NCI-H446 treated with DMSO at 0.1 percent for 48 hours (cell line): Measurements from ENCODE around the gene ENOX2.
"Not testable (repeated sequence)": the region's sequence is repeated elsewhere in the genome, so short reads cannot be mapped to it uniquely, and the experiment has no call there.

ENCODE experiments used
- DNase-seq: peaks from one replicate; lab custom pipeline; 2025; lab: John Stamatoyannopoulos, UW

ENOX2 gene

DNA sequence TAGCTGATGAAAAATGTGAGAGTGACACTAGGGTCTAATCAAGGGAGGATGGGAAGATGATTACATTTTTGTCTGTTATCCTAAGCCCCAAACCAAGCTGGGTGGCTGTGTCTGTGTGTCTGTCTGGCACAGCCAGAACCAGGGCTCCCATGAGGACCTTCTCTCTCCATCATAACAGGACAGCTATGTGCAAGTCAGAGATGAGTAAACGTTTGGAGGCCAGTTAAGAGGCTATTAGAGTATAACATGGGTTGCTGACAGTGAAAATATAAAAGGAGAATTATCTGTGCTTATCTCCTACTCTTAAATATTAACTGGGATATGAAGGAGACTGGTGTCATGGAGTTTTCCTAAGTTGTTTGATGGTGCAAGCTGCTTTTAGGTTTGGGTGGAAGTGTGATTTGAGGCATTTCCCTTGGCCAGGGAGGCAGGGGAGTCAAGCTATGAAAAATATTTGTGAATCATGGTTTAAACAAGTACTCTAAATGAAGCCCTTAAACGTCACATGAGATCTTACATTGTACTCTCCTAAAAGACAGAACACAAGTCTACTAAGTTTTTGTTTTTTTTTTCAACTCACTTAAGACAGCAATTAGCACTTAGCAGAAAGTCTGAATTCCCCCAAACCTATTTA, 156.2 kb downstream of the ENOX2 start:
- no peak for DNase-seq

DNA sequence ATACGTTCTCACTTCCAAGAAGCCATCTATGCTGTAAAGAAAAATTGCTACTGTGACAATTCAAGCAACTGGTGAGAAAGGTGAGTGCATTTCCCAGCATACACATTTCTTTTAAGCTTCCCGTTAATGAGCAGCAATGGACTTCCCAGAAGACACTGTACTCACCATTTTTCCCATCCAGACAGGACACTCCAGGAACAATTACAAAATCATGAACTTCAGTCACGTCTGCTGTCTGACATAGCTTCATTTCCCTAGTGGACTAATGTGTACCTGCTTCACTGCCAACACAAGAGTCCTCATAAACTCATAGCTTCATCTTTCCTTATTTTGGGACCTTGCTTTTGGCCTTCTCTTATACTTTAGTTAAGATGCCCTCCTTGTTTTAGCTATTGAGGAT, 156.9 kb downstream of the ENOX2 start:
- no peak for DNase-seq

DNA sequence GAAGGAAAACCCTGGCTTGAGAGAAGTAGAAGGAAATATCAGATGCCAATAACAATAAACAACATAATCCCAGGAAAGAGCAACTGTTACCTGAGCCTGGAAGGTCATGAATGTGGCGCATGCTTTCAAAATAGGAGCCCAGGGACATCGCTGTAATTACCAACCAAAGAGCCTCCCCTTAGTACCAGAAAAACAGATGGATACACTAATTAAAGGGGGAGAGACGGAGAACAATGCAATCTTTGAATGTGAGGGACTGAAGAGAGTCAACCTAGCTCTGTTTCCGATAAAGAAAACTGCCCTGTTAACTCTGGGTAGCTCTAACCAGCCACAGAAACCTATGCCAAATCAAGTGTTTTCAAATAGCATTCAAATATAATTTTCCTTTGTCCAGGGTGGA, 161.4 kb downstream of the ENOX2 start:
- no peak for DNase-seq

DNA sequence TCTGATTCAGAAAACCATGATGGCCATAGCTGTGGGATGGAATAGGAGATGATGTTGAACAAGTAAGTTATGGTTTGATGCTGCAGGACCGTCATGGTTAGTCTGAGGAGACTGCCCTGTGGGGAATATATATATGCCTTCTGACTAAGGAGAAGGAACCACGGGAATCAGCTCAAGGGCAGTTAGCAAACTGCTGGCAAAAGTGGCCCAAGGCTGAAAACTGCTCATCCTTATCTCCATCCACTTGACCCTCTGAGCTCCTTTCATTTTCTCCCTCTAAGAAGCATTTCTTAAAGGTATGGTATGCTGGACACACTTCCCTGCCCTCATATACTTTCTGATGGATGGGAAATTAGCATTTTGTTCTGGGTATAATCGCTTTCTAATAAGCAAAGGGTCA, 161.9 kb downstream of the ENOX2 start:
- DNase-seq = no peak

- DNase-seq = no peak
Observed at GRCh38 chrX:130738638-130739195, 164.3 kb downstream of the ENOX2 start.

DNA sequence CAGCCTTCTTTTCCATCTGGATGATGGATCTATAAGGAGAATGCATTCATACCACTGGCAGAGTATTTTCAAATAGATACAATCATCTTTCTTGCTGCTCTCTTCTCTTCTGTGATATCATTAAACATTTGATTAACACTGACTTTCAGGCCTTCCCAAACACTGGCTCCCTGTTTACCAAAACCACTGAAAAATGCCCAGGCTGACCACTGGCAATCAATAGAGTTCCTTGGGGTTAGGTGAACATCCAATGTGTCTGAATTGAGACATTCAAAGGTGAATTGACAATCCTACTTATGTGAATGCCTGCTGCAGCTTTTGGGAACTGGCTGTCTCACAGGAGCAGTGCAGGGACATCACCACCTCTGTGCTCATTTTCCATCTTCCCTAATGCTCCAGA, 168.3 kb downstream of the ENOX2 start:
- no peak for DNase-seq

DNA sequence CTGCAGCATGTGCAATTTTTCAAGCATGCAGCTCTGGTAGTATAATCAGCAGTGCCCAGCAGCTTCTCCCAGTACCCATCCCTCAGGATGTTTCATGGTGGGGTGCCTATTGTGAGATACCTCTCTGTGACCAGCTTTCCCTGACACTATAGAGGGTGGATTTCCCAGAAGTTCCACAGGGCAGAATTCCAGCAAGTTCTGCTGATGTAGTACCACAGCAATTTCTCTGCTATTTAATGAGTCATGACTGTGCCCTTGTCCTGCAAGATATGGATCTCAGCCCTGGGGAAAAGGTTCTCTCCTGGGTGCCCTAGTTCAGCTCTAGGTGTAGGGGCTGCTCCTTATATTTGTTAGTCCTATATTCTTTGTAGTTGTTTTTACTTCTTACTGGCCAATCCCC, 174.8 kb downstream of the ENOX2 start:
- no peak for DNase-seq

- no peak for DNase-seq
Observed at GRCh38 chrX:130726661-130727060, 176.3 kb downstream of the ENOX2 start.

DNA sequence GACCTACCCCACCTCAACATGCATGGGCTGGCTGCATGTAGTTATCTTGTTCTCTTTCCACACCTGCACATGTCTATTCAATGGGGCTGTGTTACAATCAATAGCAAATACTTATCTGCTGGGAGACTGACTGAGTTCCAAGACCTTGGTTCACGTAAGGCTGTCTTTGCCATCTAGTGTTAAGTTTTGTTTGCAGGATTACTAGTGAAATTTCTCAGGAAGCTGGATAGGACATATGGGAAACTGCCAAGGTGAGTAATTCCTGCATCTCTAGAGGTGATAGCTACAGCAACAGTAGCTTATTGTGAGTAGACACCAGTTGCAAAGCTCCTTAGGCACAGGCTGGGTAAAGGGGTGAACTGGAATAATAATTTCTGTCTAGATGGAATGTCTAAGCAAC, 177.5 kb downstream of the ENOX2 start:
- no peak for DNase-seq

DNA sequence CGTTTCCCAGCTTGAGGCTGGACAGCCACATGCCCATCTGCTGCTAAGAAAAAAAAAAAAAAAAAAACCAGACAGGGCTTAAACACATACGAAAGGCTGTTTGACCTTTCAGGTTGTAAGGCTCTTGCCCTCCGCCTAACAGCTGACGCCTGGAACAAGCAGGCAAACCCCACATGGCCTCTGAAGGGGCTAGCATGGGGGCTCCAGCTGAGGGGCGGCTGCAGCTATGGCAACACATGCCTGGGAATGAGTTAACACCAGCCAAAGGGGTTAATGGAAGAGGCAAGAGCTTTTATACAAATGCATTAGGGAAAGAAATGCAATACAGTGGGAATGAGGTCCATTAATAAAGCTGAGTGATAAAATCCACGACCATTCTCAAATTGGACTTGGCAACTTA, 183.6 kb downstream of the ENOX2 start:
- DNase-seq = no peak

- no peak for DNase-seq
Observed at GRCh38 chrX:130718137-130718536, 184.9 kb downstream of the ENOX2 start.

GRCh38 chrX:130716781-130717413, 186.1 kb downstream of the ENOX2 start:
- DNase-seq = peak; percentile 95

- peak; percentile 67 for DNase-seq
Observed at GRCh38 chrX:130716346-130716745, 186.7 kb downstream of the ENOX2 start.

GRCh38 chrX:130715299-130715698, 187.7 kb downstream of the ENOX2 start:
- no peak for DNase-seq

- DNase-seq = no peak
Observed at GRCh38 chrX:130714665-130715064, 188.3 kb downstream of the ENOX2 start.

GRCh38 chrX:130714135-130714534, 188.9 kb downstream of the ENOX2 start:
- DNase-seq = no peak

GRCh38 chrX:130709178-130709577, 193.8 kb downstream of the ENOX2 start:
- DNase-seq = not testable (repeated sequence)

- no peak for DNase-seq
Observed at GRCh38 chrX:130705591-130705990, 197.4 kb downstream of the ENOX2 start.

DNA sequence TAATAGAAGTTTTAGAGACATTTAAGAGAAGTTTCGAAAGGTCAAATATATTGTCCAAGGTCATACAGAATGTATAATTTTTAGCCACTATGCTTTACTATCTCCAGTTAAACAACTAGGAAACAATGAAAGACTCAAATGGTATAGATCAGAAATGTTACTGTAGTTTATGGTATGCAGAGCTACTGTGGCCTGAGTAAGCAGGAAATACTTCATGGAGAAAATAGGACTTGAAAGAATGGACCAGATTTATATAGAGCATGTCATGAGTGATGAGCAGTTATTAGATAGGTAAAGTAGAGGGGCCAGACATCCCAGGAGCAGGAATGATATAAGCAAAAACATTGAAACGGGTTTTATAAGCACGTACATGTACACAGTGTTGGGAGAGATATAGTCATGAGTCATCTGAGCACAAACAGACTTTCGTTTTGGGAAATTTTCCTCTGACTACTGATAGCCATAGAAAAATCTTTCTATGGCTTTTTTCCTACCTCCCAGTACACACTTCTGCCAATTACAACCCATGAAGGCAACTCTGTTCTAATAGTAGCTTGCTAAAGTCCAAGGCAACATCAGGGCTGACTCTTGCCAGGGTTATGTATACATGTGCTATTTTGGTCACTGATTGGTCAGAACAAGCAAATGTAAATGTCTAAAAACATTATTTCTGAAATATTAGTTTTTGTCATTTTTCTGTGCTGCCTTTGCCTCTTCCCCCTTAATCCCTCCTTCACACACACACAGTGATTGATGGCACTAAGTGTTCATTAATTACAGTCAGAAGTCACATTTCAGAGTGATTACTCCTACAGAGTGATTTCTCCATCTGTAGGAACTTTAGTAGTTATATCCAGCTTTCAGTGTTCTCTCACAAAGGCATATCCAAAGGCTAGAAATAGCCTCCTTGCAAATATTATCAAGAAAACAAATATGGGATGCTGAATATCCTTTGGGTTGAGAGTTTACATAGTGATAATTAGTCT, 198.7 kb downstream of the ENOX2 start:
- no peak for DNase-seq

DNA sequence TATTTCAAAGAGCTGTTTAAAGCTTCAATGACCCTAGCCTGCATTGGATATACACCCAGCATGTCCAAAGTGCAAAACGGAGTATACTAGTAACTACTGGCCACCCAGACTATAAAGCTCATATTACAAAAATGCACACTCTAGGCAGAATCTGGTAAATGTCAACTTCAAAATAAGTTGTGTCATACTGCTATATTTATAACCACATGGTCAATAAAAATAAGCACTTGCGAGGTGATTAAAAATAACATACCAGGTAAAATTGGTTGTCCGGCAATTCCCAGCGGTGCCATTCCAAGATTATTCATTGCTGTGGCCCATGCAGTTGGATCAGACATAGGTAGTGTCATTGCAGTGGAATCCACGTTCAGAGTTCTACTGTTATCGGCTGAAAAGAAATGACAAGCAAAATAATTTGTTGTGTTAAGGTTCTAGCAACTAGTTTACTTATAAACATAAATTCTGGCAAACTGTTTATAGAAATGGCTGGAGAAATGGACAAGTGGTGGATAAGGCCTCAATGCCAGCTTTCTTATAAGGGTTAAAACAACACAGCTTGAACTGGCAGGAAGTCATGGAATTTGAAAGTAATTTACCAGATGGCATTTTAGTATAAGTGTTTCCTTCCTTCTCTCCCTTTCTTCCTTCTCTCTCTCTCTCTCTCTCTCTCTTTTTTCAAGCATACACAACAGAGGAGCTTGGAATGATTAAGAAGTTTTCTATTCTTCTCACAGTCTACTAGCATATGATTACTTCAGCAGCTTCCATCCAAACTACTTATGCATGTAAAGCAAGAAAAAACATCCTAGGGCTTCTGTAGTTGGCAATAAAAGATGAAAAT, 199.9 kb downstream of the ENOX2 start:
- peak; percentile 17 for DNase-seq

- DNase-seq = no peak
Observed at GRCh38 chrX:130700629-130701028, 202.4 kb downstream of the ENOX2 start.

- DNase-seq = no peak
Observed at GRCh38 chrX:130699618-130700017, 203.4 kb downstream of the ENOX2 start.
